ENCODE results near the gene ANKS3.

- TF ChIP-seq POLR2A (IDR thresholded peaks at IDR 0.05) (no peak), CTCF (IDR thresholded peaks at IDR 0.05) (no peak), POLR2AphosphoS5 (IDR thresholded peaks at IDR 0.05) (no peak), EP300 (IDR thresholded peaks at IDR 0.05) (no peak)
Measured at GRCh38 chr16:4737545-4737944, 3.5 kb upstream of the ANKS3 start.
